OCI-LY3 (cell line): ENCODE data around the gene LUC7L2.

Experiments
- H2AFZ ChIP-seq: fragments of 200-600, 300-600 bp; shearing (Covaris generic); 2 replicates; pipeline ENCODE4 v1.6.0; 2014; ENCODE audit warnings: antibody characterized with exemption, low read depth, low read length
- H3K27ac ChIP-seq: fragments of 200-600, 300-600 bp; sonication (generic); 2 replicates; pipeline ENCODE4 v1.5.1; 2014; ENCODE audit warnings: mild to moderate bottlenecking, low read length, moderate library complexity, mixed read lengths
- H3K27me3 ChIP-seq: fragments of 200-600, 300-600 bp; sonication (generic); 2 replicates; pipeline ENCODE4 v1.6.1; 2014; ENCODE audit warnings: low read depth, low read length, mixed read lengths
- H3K36me3 ChIP-seq: fragments of 200-600, 300-600 bp; sonication (generic); replicated peaks from 2 replicates; pipeline ENCODE3; 2014; ENCODE audit warnings: low read depth, low read length, mixed read lengths
- H3K4me1 ChIP-seq: fragments of 300-600, 200-600 bp; sonication (generic); 2 replicates; pipeline ENCODE4 v1.6.1; 2014; ENCODE audit warnings: low read length, mixed read lengths
- H3K4me2 ChIP-seq: fragments of 200-600, 300-600 bp; sonication (generic); 2 replicates; pipeline ENCODE4 v1.6.1; 2014; ENCODE audit warnings: low read length, mixed read lengths
- H3K4me3 ChIP-seq: fragments of 300-600, 200-600 bp; sonication (generic); 2 replicates; pipeline ENCODE4 v1.5.1; 2014; ENCODE audit warnings: antibody characterized with exemption, mild to moderate bottlenecking, low read length, moderate library complexity
- H3K79me2 ChIP-seq: fragments of 300-600, 200-600 bp; shearing (Covaris generic); 2 replicates; pipeline ENCODE4 v1.6.1; 2014; ENCODE audit warnings: mild to moderate bottlenecking, low read length, mixed read lengths
- H3K9ac ChIP-seq: fragments of 300-600, 200-600 bp; shearing (Covaris generic); 2 replicates; pipeline ENCODE4 v1.6.0; 2014; ENCODE audit warnings: mild to moderate bottlenecking, low read length, moderate library complexity
- H3K9me3 ChIP-seq: fragments of 200-600, 300-600 bp; shearing (Covaris generic); 2 replicates; pipeline ENCODE4 v1.6.1; 2014; ENCODE audit warnings: low read length, mixed read lengths; ENCODE audit not compliant: insufficient read depth
- H4K20me1 ChIP-seq: fragments of 200-600, 300-600 bp; sonication (generic); 2 replicates; pipeline ENCODE4 v1.6.1; 2016; ENCODE audit warnings: low read length, mixed read lengths; ENCODE audit not compliant: insufficient read depth
- CTCF ChIP-seq: fragments of 200-600, 300-600 bp; sonication (generic); IDR thresholded peaks from 2 replicates; pipeline ENCODE4 v1.5.1; 2014; ENCODE audit warnings: antibody characterized with exemption, low read length, low read depth
- EZH2phosphoT487 ChIP-seq: fragments of 200-600 bp; shearing (Covaris generic); IDR thresholded peaks from 2 replicates; pipeline ENCODE4 v1.6.1; 2018; ENCODE audit warnings: antibody characterized with exemption, mixed run types, low read depth

LUC7L2 gene

GRCh38 chr7:139334399-139335150, 25.1 kb upstream of the LUC7L2 start:
- Histone ChIP-seq H3K4me3 (no peak overlapping the region), H3K27ac (no peak overlapping the region), H3K27me3 (no peaks in the 10 kb centered on the region), H3K9me3 (no peaks in the 10 kb centered on the region; the same call in 1 of the 2 replicates), H4K20me1 (no peaks in the 10 kb centered on the region), H3K79me2 (no peaks in the 10 kb centered on the region), H3K4me1 (peaks cover 9% of the 10 kb centered on the region), H3K9ac (no peak overlapping the region), H3K4me2 (no peak overlapping the region), H3K36me3 (no peaks in the 10 kb centered on the region), H2AFZ (no peak overlapping the region)
- no peak for TF ChIP-seq EZH2phosphoT487
- TF ChIP-seq CTCF, result no peak

GRCh38 chr7:139339025-139339424, 20.7 kb upstream of the LUC7L2 start:
- Histone ChIP-seq H3K9me3 (no peaks in the 10 kb centered on the region; the same call in 1 of the 2 replicates), H3K9ac (no peak overlapping the region), H3K27ac (no peak overlapping the region), H3K79me2 (peaks cover 26% of the 10 kb centered on the region), H3K36me3 (peaks cover 2% of the 10 kb centered on the region), H2AFZ (no peak overlapping the region), H3K4me1 (0 out of 2 replicates have a peak, but pooled peaks cover 6% of the 10 kb centered on the region), H3K4me3 (no peak overlapping the region), H3K4me2 (no peak overlapping the region), H4K20me1 (no peaks in the 10 kb centered on the region), H3K27me3 (no peaks in the 10 kb centered on the region)
- TF ChIP-seq CTCF (no peak), EZH2phosphoT487 (no peak)

- H3K9me3 ChIP-seq, result no peaks in the 10 kb centered on the region; the same call in 1 of the 2 replicates
- no peak overlapping the region; the same call in 1 of the 2 replicates for H2AFZ ChIP-seq
- no peaks in the 10 kb centered on the region for H4K20me1 ChIP-seq
- peaks cover 29% of the 10 kb centered on the region for H3K79me2 ChIP-seq
- TF ChIP-seq EZH2phosphoT487 (no peak), CTCF (no peak)
- peak overlapping the region; percentile 40 for H3K4me2 ChIP-seq
- H3K27me3 ChIP-seq, result no peaks in the 10 kb centered on the region
- H3K9ac ChIP-seq, result no peak overlapping the region; the same call in 1 of the 2 replicates
- H3K4me1 ChIP-seq, result 0 out of 2 replicates have a peak, but pooled peaks cover 6% of the 10 kb centered on the region
- H3K27ac ChIP-seq, result peak overlapping the region; percentile 97
- peak overlapping the region; percentile 96 for H3K4me3 ChIP-seq
- peaks cover 6% of the 10 kb centered on the region for H3K36me3 ChIP-seq
These were observed 20.0 kb upstream of the LUC7L2 start for GRCh38 chr7:139339698-139340036.

GRCh38 chr7:139340037-139340807, 19.5 kb upstream of the LUC7L2 start:
- Histone ChIP-seq H3K9me3 (no peaks in the 10 kb centered on the region; the same call in 1 of the 2 replicates), H3K27me3 (no peaks in the 10 kb centered on the region), H3K27ac (peak overlapping the region; percentile 97), H3K4me1 (peaks cover 10% of the 10 kb centered on the region; the same call in 1 of the 2 replicates), H3K4me2 (peak overlapping the region; percentile 99), H3K36me3 (peaks cover 6% of the 10 kb centered on the region), H4K20me1 (no peaks in the 10 kb centered on the region), H2AFZ (no peak overlapping the region; the same call in 1 of the 2 replicates), H3K79me2 (peaks cover 29% of the 10 kb centered on the region), H3K9ac (peak overlapping the region; percentile 100), H3K4me3 (peak overlapping the region; percentile 96)
- peak; percentile 68 for TF ChIP-seq CTCF
- TF ChIP-seq EZH2phosphoT487, result no peak
